GM12878 (cell line): ENCODE results near the gene ARHGEF1. TPM values are rescaled to one million over a fixed set of nuclear protein-coding genes. Genes with fewer than 3 reads are reported as not detected.

Source experiments
- ATAC-seq: fragments of 200-7000 bp; cut with Tn5 transposase; 3 replicates; pipeline ENCODE4 v1.9.1; 2020; ENCODE audit warnings: mild to moderate bottlenecking, moderate library complexity
- BruUV-seq: library from RNA; stranded (reverse); fragments of 400-500 nt; replicated peaks from 2 replicates; lab custom pipeline; 2021; lab: Mats Ljungman, UMichigan
- CTCF ChIA-PET: fragments of 300-600 bp; sonication (Branson Sonifier 250); formaldehyde crosslinking; extraction: SDS; loops from one replicate; lab custom pipeline; 2021; ENCODE audit warnings: inconsistent platforms; lab: Yijun Ruan, JAX
- POLR2A ChIA-PET: fragments of 350-600 bp; formaldehyde crosslinking; extraction: SDS; loops from one replicate; lab custom pipeline; 2021; ENCODE audit warnings: inconsistent platforms; lab: Charles Lee
- RAD21 ChIA-PET: fragments of 300-600 bp; sonication (Branson Sonifier 250); formaldehyde crosslinking; loops from one replicate; lab custom pipeline; 2023; ENCODE audit warnings: antibody characterized with exemption; ENCODE audit not compliant: unreplicated experiment; lab: Charles Lee
- SMC1A ChIA-PET: fragments of 300-600 bp; sonication (Branson Sonifier 250); formaldehyde crosslinking; loops from one replicate; lab custom pipeline; 2023; ENCODE audit not compliant: unreplicated experiment, uncharacterized antibody; lab: Charles Lee
- DNase-seq: peaks from one replicate; pipeline ENCODE4 v3.0.0-alpha.2; 2011; ENCODE audit warnings: low read depth, low spot score
- FAIRE-seq: peaks from 3 replicates; lab custom pipeline; 2011; peaks lifted over from hg19 to GRCh38; lab: Jason Lieb, UNC
- H2AFZ ChIP-seq: 2 replicates; pipeline ENCODE4 v1.6.0; 2011; ENCODE audit warnings: low read depth, low read length, control low read depth; ENCODE audit not compliant: control insufficient read depth
- H3K27ac ChIP-seq: 2 replicates; pipeline ENCODE4 v1.5.1; 2011; ENCODE audit warnings: control low read depth; ENCODE audit not compliant: control insufficient read depth, insufficient read depth
- H3K27me3 ChIP-seq, 2 experiments: replicated peaks in 1 of 2; 2 replicates each; pipeline versions ENCODE4 v1.6.0 to v1.6.1; 2011; ENCODE audit warnings: low read length in 1 of 2; ENCODE audit not compliant: control insufficient read depth in 2 of 2, insufficient read depth in 2 of 2
- H3K36me3 ChIP-seq, 2 experiments: 2 replicates each; pipeline ENCODE4 v1.5.1; 2011; ENCODE audit warnings: low read length in 1 of 2; ENCODE audit not compliant: control insufficient read depth in 2 of 2, insufficient read depth in 2 of 2
- H3K4me1 ChIP-seq: 2 replicates; pipeline ENCODE4 v1.6.1; 2011; ENCODE audit warnings: mild to moderate bottlenecking, low read length, moderate library complexity, mixed read lengths; ENCODE audit not compliant: control insufficient read depth, insufficient read depth
- H3K4me2 ChIP-seq: 2 replicates; pipeline ENCODE4 v1.6.0; 2011; ENCODE audit warnings: control low read depth; ENCODE audit not compliant: control insufficient read depth, insufficient read depth
- H3K4me3 ChIP-seq: fragments of 200-600 bp; sonication (generic); 2 replicates; pipeline ENCODE4 v1.5.1; 2016
- H3K79me2 ChIP-seq: 2 replicates; pipeline ENCODE4 v1.6.0; 2011; ENCODE audit warnings: low read length; ENCODE audit not compliant: control insufficient read depth, insufficient read depth
- H3K9ac ChIP-seq: 2 replicates; pipeline ENCODE4 v1.8.0; 2011; ENCODE audit warnings: low read length, control low read depth, mixed read lengths; ENCODE audit not compliant: control insufficient read depth, insufficient read depth
- H3K9me3 ChIP-seq: replicated peaks from 3 replicates; pipeline ENCODE4 v1.5.1; 2011; ENCODE audit warnings: mild to moderate bottlenecking, low read length; ENCODE audit not compliant: control insufficient read depth, insufficient read depth
- H4K20me1 ChIP-seq: 2 replicates; pipeline ENCODE4 v1.6.0; 2011; ENCODE audit not compliant: control insufficient read depth, insufficient read depth
- BHLHE40 ChIP-seq, 2 experiments: fragments of 450-650 bp in 1 of 2; IDR thresholded peaks; 2 replicates each; pipeline ENCODE4 v1.6.1; 2011 to 2017; ENCODE audit warnings: low read depth in 2 of 2, borderline replicate concordance in 1 of 2, improper control_type of control experiment in 1 of 2, low read length in 1 of 2, mild to moderate bottlenecking in 1 of 2
- EED ChIP-seq: sonication (generic); IDR thresholded peaks from 2 replicates; pipeline ENCODE4 v1.6.1; 2016; ENCODE audit warnings: antibody characterized with exemption, low read depth
- HDGF ChIP-seq: fragments of 450-650 bp; IDR thresholded peaks from 2 replicates; pipeline ENCODE4 v1.6.1; 2016; ENCODE audit warnings: antibody characterized with exemption
- IKZF1 ChIP-seq: fragments of 450-650 bp; conservative IDR thresholded peaks from 2 replicates; pipeline ENCODE4 v1.6.1; 2017; ENCODE audit warnings: antibody characterized with exemption, mild to moderate bottlenecking
- MAX ChIP-seq: IDR thresholded peaks from 2 replicates; pipeline ENCODE4 v1.6.1; 2012; ENCODE audit warnings: low read depth, low read length, improper control_type of control experiment
- MEF2B ChIP-seq: fragments of 450-650 bp; IDR thresholded peaks from 2 replicates; pipeline ENCODE4 v1.6.1; 2018; ENCODE audit warnings: mild to moderate bottlenecking, moderate library complexity; ENCODE audit not compliant: partially characterized antibody, poor library complexity, severe bottlenecking
- MLLT1 ChIP-seq: fragments of 450-650 bp; IDR thresholded peaks from 2 replicates; pipeline ENCODE4 v1.6.1; 2016; ENCODE audit warnings: mild to moderate bottlenecking
- NBN ChIP-seq: fragments of 450-650 bp; IDR thresholded peaks from 2 replicates; pipeline ENCODE4 v1.6.1; 2016
- NFYB ChIP-seq: IDR thresholded peaks from 2 replicates; pipeline ENCODE4 v1.6.1; 2011; ENCODE audit warnings: low read depth, mild to moderate bottlenecking, low read length, improper control_type of control experiment, moderate library complexity; ENCODE audit not compliant: insufficient read depth
- RAD21 ChIP-seq: IDR thresholded peaks from 2 replicates; pipeline ENCODE4 v1.6.1; 2011; ENCODE audit warnings: mild to moderate bottlenecking, low read depth, low read length, moderate library complexity; ENCODE audit not compliant: insufficient read depth
- RB1 ChIP-seq: fragments of 450-650 bp; formaldehyde crosslinking; IDR thresholded peaks from 2 replicates; pipeline ENCODE4 v1.6.1; 2017; ENCODE audit warnings: mild to moderate bottlenecking, borderline replicate concordance
- SIN3A ChIP-seq: IDR thresholded peaks from 2 replicates; pipeline ENCODE4 v1.6.1; 2012; ENCODE audit warnings: low read depth, low read length, improper control_type of control experiment
- SMC3 ChIP-seq: IDR thresholded peaks from 2 replicates; pipeline ENCODE4 v1.6.1; 2011; ENCODE audit warnings: low read length, improper control_type of control experiment, borderline replicate concordance
- SUPT20H ChIP-seq: IDR thresholded peaks from 2 replicates; pipeline ENCODE4 v1.6.1; 2011; ENCODE audit warnings: low read depth, mild to moderate bottlenecking, low read length, moderate library complexity, borderline replicate concordance; ENCODE audit not compliant: control insufficient read depth
- TBL1XR1 ChIP-seq: IDR thresholded peaks from 2 replicates; pipeline ENCODE4 v1.6.1; 2012; ENCODE audit warnings: low read depth, low read length, improper control_type of control experiment
- YY1 ChIP-seq: IDR thresholded peaks from 2 replicates; pipeline ENCODE4 v1.6.1; 2011; ENCODE audit warnings: low read depth, mild to moderate bottlenecking, low read length
- ZNF207 ChIP-seq: fragments of 450-650 bp; IDR thresholded peaks from 2 replicates; pipeline ENCODE4 v1.6.1; 2014; ENCODE audit warnings: antibody characterized with exemption, mild to moderate bottlenecking, borderline replicate concordance
- WGBS: methylation state at CpG from one replicate; pipeline ENCODE4 v1.1.6; 2016; ENCODE audit warnings: low lambda C conversion rate; ENCODE audit not compliant: insufficient replicate concordance, insufficient coverage; ENCODE audit errors: missing lambda C conversion rate; 5-methylcytosine and 5-hydroxymethylcytosine counted together
- in situ Hi-C: fragments of 300-500 bp; cut with MboI; formaldehyde crosslinking; loops from 9 replicates; pipeline ENCODE4 v1.14.3; 2018; ENCODE audit warnings: mixed read lengths
- intact Hi-C: fragments of 100-400 bp; cut with micrococcal nuclease; formaldehyde crosslinking; loops from one replicate; pipeline ENCODE4 v1.14.2; 2022; ENCODE audit not compliant: unreplicated experiment
- polyA plus RNA-seq, 11 experiments: library from polyadenylated mRNA; depleted of rRNA in 4 of 11; unstranded in 6 of 11; stranded (reverse) in 5 of 11; fragments of >200 nt; fragmentation: Nextera tagmentation in 4 of 11; fragmentation: Illumina TruSeq in 1 of 11; extraction: Ambion mirVana in 4 of 11; extraction: Trizol in 1 of 11; gene quantifications; 1 replicate in 1 of 11; 2 replicates in 10 of 11; pipeline versions ENCODE4 v1.2.1 to v1.2.3, GENCODE V29; 2011 to 2016; ENCODE audit warnings: inconsistent platforms in 2 of 11, missing spikeins in 2 of 11, low read depth in 1 of 11
- total RNA-seq, 4 experiments: library from RNA; depleted of rRNA in 3 of 4; stranded (reverse); fragments of >200 nt in 3 of 4; fragmentation: Illumina TruSeq in 1 of 4; extraction: Trizol in 1 of 4; gene quantifications; 2 replicates each; pipeline versions ENCODE4 v1.2.1 to v1.2.3, GENCODE V29; 2013 to 2021
- TF ChIP-seq, protein P1 (sequence below): fragments of 450-650 bp; IDR thresholded peaks from 2 replicates; pipeline ENCODE4 v1.6.1; 2017; ENCODE audit warnings: borderline replicate concordance
- TF ChIP-seq, protein P2 (sequence below), 3 experiments: IDR thresholded peaks in 2 of 3; conservative IDR thresholded peaks in 1 of 3; 2 replicates each; pipeline ENCODE4 v1.5.1; 2011; ENCODE audit warnings: low read depth in 3 of 3, low read length in 3 of 3, mild to moderate bottlenecking in 3 of 3, control low read depth in 2 of 3, moderate library complexity in 2 of 3, inconsistent platforms in 1 of 3, mixed read lengths in 1 of 3; ENCODE audit not compliant: control insufficient read depth in 2 of 3, insufficient read depth in 1 of 3; ENCODE audit errors: extremely low read depth in 1 of 3

Gene ARHGEF1
- total and polyA plus RNA-seq, 10 of the 15 experiments (the other 5 are each of a cell fraction or from before 2014, with no cell fraction given) = 1.2 to 207 (median 53.9) TPM

DNA sequence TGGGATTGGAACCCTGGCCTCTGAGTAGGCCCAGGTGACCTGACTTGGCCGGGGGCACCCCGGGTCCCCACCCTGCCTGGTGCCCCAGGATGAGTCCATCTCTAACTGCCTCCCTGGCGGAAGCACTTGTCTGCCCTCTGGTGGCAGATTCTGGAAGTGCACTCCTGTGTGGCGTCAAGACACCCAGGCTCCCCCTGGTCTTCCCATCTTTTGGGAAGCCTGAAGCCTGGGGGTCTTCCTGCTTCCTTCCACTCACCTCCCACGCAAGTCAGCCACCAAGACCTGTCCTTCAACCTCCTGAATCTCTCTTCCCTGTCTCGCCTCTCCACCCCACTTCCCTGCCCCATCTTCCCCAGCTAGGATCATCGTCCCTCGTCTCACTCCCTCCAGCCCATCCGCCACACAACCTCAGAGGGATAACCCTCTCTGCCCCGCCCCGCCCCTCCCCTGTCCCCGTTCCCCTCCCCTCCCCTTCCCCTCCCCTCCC lies 68.7 kb downstream of the ARHGEF1 start:
- no peaks in the 10 kb centered on the region for H4K20me1 ChIP-seq
- ATAC-seq = peak; percentile 96
- WGBS = 4% methylated on average over 12 of the region's 12 CpGs
- ChIA-PET RAD21 (interaction anchor here (0.6 to 4.0 kb wide), 4 partner anchors 76 to 92 kb away, joined by 3 to 15 read pairs (median 5); partner anchors contain the start of gene RPS19), POLR2A (interaction anchor here (1.3 kb wide), 1 partner anchor 78 kb away, joined by 3 read pairs; no protein-coding TSS in a partner anchor), CTCF (interaction anchor here (0.6 to 4.6 kb wide), 13 partner anchors 15 to 1985 kb away, joined by 3 to 63 read pairs (median 3); partner anchors contain the start of genes CEACAM3 and RPS19), SMC1A (interaction anchor here (0.6 to 4.0 kb wide), 6 partner anchors 62 to 97 kb away, joined by 3 to 31 read pairs (median 4); partner anchors contain the start of gene RPS19)
- H3K27ac ChIP-seq = no peak overlapping the region
- no peaks in the 10 kb centered on the region for H3K27me3 ChIP-seq
- no peak for DNase-seq
- peak overlapping the region; percentile 75 for H3K4me2 ChIP-seq
- intact Hi-C loops (loop anchor here (1.0 to 2.0 kb wide), 2 partner anchors 17 to 78 kb away; no protein-coding TSS in a partner anchor), in situ Hi-C loops (no loop called here)
- no peak overlapping the region for H3K4me3 ChIP-seq
- H3K4me1 ChIP-seq = peaks cover 8% of the 10 kb centered on the region
- H3K9me3 ChIP-seq = no peaks in the 10 kb centered on the region
- peak overlapping the region; percentile 80 for H2AFZ ChIP-seq
- no peaks in the 10 kb centered on the region for H3K36me3 ChIP-seq
- no TSS peak for BruUV-seq
- no peak overlapping the region for H3K9ac ChIP-seq
- H3K79me2 ChIP-seq = no peaks in the 10 kb centered on the region
- FAIRE-seq = peak; percentile 82
- no peak for TF ChIP-seq MAX
- peak; percentile 46 for TF ChIP-seq IKZF1
- 0 out of 4 replicates have a peak, but pooled peaks have one; percentile 8 to 11 for TF ChIP-seq BHLHE40 (IDR thresholded peaks at IDR 0.05; ENCODE audit: borderline replicate concordance in 1 of 2, low read depth in 2 of 2, low read length in 1 of 2)
- TF ChIP-seq, protein P1, sequence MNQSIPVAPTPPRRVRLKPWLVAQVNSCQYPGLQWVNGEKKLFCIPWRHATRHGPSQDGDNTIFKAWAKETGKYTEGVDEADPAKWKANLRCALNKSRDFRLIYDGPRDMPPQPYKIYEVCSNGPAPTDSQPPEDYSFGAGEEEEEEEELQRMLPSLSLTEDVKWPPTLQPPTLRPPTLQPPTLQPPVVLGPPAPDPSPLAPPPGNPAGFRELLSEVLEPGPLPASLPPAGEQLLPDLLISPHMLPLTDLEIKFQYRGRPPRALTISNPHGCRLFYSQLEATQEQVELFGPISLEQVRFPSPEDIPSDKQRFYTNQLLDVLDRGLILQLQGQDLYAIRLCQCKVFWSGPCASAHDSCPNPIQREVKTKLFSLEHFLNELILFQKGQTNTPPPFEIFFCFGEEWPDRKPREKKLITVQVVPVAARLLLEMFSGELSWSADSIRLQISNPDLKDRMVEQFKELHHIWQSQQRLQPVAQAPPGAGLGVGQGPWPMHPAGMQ = no peak
- TF ChIP-seq RAD21 = peak; percentile 97
- no peak for TF ChIP-seq NFYB
- TF ChIP-seq YY1 = peak; percentile 73; the same call in 1 of the 2 replicates
- TF ChIP-seq SIN3A = no peak
- no peak for TF ChIP-seq SUPT20H
- TF ChIP-seq SMC3 = peak; percentile 95
- TF ChIP-seq MEF2B = peak; percentile 9
- TF ChIP-seq RB1 = peak; percentile 62; the same call in 1 of the 2 replicates
- TF ChIP-seq HDGF = peak; percentile 61; the same call in 1 of the 2 replicates
- TF ChIP-seq NBN = peak; percentile 63
- TF ChIP-seq EED = peak; percentile 59; the same call in 1 of the 2 replicates
- TF ChIP-seq, protein P2, sequence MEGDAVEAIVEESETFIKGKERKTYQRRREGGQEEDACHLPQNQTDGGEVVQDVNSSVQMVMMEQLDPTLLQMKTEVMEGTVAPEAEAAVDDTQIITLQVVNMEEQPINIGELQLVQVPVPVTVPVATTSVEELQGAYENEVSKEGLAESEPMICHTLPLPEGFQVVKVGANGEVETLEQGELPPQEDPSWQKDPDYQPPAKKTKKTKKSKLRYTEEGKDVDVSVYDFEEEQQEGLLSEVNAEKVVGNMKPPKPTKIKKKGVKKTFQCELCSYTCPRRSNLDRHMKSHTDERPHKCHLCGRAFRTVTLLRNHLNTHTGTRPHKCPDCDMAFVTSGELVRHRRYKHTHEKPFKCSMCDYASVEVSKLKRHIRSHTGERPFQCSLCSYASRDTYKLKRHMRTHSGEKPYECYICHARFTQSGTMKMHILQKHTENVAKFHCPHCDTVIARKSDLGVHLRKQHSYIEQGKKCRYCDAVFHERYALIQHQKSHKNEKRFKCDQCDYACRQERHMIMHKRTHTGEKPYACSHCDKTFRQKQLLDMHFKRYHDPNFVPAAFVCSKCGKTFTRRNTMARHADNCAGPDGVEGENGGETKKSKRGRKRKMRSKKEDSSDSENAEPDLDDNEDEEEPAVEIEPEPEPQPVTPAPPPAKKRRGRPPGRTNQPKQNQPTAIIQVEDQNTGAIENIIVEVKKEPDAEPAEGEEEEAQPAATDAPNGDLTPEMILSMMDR (IDR thresholded peaks at IDR 0.05 in 2 of 3, conservative IDR thresholded peaks at IDR 0.05 in 1 of 3; ENCODE audit: control insufficient read depth in 2 of 3, extremely low read depth in 1 of 3, insufficient read depth in 1 of 3, low read depth in 3 of 3, low read length in 3 of 3) = peak; percentile 96 to 99 (median 97)
- no peak for TF ChIP-seq TBL1XR1
- no peak; the same call in 1 of the 2 replicates for TF ChIP-seq ZNF207
- TF ChIP-seq MLLT1 = peak; percentile 58
